ENCODE data around the gene ANXA5.

DNA sequence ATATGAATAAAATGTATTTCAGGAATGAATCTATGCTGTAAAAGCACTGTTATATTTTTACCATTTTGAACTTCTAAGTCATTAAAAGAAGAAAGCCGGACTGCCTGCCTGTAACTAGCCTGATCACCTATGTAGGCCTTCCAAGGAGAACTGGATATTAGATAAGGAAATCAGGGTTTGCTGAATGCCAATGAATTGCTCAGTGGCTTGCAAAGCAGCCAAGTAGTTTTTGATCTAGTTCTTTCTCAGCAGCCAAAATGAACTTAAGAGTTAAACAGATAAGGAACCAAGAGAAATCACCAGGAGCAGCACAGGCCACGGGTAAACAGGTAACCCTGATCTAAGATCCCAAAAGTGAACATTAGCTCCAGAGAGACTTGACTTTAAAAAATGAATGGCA, 3.3 kb downstream of the ANXA5 start:
- TF ChIP-seq POLR2A (IDR thresholded peaks at IDR 0.05), result no peak
- TF ChIP-seq, protein P1, sequence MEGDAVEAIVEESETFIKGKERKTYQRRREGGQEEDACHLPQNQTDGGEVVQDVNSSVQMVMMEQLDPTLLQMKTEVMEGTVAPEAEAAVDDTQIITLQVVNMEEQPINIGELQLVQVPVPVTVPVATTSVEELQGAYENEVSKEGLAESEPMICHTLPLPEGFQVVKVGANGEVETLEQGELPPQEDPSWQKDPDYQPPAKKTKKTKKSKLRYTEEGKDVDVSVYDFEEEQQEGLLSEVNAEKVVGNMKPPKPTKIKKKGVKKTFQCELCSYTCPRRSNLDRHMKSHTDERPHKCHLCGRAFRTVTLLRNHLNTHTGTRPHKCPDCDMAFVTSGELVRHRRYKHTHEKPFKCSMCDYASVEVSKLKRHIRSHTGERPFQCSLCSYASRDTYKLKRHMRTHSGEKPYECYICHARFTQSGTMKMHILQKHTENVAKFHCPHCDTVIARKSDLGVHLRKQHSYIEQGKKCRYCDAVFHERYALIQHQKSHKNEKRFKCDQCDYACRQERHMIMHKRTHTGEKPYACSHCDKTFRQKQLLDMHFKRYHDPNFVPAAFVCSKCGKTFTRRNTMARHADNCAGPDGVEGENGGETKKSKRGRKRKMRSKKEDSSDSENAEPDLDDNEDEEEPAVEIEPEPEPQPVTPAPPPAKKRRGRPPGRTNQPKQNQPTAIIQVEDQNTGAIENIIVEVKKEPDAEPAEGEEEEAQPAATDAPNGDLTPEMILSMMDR (IDR thresholded peaks at IDR 0.05), result no peak
